DMS53 (cell line): ENCODE data around the gene MYB.

Experiments
- DNase-seq: peaks from one replicate; lab custom pipeline; 2025; lab: John Stamatoyannopoulos, UW

Gene MYB

DNA sequence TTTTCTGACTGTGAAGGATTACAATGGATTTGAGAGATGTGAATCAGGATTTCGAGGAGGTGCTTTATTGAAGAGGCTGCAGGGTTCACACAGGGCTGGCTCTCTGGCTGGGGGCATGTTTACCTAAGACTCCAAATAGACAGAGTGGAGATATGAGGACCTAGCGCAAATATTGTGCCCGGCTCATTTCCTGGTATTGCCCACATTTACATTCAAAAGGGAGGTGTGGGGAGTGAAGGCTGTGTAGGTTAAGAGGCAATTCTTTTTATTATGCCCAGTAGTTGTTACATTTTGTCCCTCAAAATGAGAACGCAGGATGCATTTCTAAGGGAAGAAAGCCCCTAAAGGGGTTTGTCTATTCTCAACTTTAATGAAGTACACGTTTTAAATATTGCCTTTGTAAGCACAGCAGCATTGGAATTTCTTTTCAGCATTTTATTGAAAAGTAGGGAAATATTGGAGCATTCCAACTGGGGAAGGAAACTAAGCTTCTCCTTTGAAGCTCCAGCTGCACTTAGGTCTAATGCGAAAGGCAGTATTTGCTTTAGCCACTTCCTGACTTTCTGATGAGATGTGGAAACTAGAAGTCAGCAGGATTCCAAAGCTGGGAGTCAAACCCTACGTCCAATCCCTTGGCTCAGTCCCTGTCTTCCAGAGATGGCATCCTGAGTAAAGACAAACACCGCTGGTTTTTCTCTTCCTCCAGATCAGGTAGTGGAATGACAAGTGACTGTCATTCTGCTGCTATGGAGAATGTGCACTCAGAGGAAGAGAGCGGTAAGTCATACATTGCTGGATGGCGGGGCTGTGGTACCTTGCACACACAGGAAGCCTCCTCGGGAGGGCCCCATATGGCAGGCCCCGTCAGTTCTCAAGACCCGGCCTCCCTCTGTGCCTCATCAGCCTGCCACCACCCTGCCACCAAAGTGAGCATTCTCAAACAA, 70.7 kb downstream of the MYB start:
- peak; percentile 93 for DNase-seq

DNA sequence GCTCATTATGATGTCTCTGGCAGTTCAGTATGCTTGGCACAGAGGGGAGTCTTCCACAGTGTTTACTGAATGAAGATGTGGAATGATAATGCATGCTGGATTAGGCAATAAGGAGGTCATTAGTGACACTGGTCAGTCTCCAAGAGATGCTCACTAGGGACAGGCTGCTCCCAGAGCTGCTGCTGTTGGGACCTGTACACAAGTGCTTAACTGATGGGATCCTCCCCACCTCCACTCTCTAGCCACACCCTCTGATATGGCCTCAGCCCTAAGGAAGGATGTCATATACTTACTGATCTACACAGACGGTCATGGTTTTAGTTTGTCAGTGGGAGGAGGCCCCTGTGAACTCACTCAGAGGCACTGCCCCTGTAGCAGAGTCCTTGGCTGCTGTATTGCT, 73.4 kb downstream of the MYB start:
- DNase-seq: no peak

DNA sequence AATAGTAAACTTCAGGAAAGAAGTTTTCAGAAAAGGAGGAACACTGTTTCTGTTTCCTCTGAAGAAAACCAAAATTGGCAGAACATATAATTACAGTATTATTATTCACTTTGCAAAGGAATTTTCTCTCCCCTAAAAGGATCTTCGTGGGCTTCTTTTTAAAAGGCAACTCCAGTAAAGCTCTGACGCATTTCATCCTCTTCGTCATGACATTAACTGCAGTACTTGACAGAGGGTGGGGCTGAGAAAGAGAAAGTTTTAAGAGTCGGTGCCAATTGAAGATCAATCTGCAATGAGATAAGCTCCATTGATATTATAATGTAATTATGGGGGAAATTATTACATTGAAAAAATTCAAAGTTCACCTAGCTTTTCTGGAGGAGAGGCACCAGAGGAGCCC, 75.8 kb downstream of the MYB start:
- no peak for DNase-seq

DNA sequence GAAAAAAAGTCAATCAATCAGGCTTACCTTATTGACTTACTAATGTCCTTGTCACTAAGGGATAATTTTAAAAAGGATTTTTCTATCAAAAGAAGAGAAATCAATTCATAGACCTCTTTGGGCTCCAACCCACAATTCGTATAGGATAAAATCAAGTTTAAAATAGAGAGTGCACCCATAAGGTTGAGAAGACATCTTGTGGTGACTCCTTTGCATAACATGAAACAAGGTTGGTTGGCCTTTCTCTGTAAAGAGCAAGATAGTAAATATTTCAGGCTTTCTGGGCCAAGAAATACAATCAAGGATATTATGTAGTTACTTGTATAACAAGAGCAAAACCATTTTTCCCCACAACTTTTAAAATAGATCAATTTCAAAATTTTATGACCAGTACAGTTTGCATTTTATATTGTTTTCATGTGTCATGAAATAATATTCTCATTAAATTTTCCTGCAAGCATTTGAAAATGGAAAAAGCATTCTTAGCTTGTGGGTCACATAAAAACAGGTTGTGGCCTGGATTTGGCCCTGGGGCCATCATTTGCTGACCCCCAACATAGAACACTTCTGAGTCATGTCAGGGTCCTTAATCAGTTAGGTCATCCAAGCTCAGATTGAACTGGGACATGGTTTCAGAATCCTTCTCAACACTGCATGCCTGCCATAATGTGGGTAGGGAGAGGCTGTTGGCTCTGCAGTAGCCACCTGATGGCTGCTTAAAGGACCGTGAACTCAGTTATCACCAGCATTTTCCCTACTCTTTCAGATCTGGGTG, 76.7 kb downstream of the MYB start:
- no peak for DNase-seq

DNA sequence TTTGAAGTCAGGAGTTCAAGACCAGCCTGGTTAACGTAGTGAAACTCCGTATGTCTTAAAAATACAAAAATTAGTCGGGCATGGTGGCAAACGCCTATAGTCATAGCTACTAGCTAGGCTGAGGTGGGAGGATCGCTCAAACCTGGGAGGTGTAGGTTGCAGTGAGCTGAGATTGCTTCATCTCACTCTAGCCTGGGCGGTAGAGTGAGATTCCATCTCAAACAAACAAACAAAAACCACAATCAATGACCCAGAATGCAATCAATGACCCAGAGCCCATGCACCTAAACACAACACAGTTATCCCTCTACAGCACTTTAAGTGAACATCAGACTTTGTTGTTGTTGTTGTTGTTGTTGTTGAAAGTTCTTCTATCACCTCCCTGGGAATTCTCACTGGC, 77.9 kb downstream of the MYB start:
- peak; percentile 17 for DNase-seq

DNA sequence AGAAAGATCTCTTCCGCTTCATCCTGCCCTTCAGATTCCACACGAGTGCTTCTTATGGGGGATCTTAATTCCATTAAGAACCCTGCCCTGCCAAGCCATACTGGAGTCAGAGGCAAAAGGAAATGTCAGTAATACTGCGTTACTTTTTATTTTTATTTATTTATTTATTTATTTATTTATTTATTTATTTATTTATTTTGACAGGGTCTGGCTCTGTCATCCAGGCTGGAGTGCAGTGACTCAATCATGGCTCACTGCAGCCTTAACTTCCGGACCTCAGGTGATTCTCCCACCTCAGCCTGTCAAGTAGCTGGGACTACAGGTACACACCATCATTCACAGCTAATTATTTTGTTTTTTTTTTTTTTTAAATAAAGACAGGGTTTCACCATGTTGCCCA, 79.5 kb downstream of the MYB start:
- no peak for DNase-seq

DNA sequence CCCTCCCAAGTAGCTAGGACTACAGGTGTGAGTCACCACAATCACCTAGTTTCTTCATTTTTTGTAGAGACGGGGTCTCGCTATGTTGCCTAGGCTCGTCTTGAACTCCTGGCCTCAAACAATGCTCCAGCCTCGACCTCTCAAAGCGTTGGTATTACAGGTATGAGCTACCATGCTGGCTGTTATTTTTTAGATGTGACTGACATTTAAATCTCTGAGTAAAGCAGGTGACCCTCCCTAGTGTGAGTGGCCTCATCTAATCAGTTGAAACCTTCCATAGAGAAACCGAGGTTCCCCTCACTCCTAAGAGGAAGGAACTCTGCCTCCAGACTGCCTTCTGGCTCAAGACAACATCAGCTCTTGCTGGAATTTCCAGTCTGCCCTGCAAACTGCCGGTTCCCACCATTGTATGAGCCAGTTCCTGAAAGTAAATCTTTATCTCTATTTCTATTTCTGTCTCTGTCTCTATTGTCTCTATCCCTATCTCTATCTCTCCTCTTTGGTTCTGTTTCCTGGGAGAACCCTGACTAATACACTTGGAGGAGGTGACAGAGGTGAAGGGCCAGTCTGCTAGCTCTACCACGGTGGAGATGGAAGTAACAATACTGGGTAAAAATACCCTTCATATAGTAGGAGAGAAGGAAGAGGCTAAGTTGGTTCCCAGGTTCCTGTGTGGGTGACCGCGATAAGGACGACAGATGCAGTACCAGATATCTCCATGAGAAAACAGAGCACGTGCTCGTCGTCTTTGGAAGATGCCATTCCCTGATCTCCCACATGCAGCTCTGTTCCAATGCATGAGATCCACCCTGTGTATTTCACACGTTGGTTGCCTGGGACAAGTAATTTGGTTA, 81.0 kb downstream of the MYB start:
- DNase-seq: no peak

DNA sequence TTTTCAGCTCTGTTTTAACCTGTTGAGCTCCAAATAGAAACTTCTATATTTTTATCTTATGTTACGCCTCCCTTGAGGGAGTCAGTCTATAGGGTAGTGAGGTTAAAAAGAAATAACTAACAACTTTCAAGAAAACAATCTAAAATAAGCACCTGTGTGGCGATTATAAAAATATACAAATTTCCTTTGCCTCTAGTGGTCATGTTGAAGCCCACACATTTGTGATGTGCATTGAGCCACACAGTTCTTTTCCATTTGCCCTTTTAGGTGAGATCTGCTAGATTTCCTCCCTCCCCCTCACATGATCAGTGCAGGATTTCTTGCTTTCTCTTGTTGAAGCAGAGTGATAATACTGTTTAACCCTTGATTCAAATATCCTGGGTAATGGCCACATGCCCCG, 84.2 kb downstream of the MYB start:
- no peak for DNase-seq

DNA sequence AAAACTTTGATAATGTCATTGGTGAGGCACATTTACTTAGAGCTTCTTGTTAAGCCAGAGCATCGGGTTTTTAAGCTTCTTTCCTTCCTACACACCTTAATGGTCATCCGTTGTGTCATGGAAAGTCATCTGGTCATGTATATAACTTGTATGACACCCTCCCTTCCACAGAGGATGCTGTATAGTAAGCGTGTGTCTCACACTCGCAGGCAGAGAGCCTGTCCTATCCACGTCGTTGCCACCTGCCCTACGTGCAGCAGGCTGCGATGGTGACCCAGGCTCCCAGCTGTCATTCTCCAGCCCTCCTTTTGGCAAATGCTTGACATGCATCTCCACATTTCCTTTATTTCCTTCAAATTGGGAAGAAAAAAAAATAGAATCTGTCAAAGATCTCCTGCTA, 85.6 kb downstream of the MYB start:
- DNase-seq: peak; percentile 81

DNA sequence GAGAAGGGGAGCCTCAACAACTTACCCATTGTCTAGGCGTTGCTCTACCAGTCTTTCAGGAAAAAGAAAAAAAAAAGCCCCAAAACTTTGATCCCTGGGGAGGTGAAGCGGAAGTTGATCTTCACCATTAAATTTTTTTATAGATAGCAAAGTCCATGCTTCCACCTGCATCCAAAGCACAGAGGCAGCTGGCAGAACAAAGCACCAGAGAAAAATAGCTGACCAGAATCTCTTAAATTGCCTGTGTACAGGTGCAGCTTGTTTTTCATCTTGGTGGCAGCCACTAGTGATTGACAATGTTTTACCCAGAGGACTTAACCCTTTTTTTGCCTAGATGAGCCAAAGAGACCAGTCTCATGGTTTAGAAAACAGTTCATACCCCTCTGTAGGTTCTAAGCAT, 86.0 kb downstream of the MYB start:
- DNase-seq: peak; percentile 86

DNA sequence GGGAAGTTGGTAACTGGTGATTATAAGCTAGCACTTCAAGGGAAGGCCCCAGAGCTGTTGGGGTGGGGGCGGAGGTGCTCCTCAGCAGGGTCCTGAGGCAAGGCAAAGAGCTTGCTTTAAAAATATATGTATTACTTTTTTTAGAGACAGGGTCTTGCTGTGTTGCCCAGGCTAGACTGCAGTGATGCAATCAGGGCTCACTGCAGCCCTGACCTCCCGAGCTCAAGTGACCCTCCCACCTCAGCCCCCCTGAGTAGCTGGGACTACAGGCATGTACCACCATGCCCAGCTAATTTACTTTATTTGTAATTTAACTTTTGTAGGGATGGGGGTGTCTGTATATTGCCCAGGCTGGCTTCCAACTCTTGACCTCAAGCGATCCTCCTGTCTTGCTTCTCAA, 87.2 kb downstream of the MYB start:
- no peak for DNase-seq

DNA sequence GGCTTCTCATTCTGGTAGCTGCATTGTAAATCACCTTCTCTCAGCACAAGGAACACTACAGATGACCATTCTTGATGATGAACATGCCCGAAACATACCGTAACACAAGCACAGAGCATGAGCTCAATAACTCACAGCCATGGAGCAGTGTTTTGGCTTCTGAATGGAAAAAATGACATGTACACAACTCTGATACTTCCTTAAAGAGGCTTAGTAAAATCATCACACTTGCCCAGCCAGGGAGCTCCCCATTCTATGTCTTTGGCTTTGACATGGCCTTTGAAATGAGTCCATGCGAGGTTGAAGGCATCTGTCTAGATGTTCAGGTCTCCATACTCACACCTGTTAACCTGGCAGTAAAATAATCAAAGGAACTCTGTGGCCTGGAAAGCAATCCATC, 87.6 kb downstream of the MYB start:
- no peak for DNase-seq
